Measurements from ENCODE around the gene TCHHL1. TPM values are rescaled to one million over a fixed set of nuclear protein-coding genes. Genes with fewer than 3 reads are reported as not detected.
"Not testable (repeated sequence)": the region's sequence is repeated elsewhere in the genome, so short reads cannot be mapped to it uniquely, and the experiment has no call there.

TCHHL1 gene
- total RNA-seq, 1 donor: not detected

GRCh38 chr1:152096931-152097330 lies 8.1 kb upstream of the TCHHL1 start:
- H3K4me3 ChIP-seq (ENCODE audit: low read depth, low read length): no peak overlapping the region
- DNase-seq (ENCODE audit: low read depth): no peak
- no peak for TF ChIP-seq CTCF (IDR thresholded peaks at IDR 0.05; ENCODE audit: insufficient read depth, low read length)

- TF ChIP-seq CTCF (IDR thresholded peaks at IDR 0.05; ENCODE audit: insufficient read depth, low read length): no peak
- no peak overlapping the region for H3K4me3 ChIP-seq (ENCODE audit: low read depth, low read length)
- no peak for DNase-seq (ENCODE audit: low read depth)
These were observed 2.1 kb downstream of the TCHHL1 start for GRCh38 chr1:152086760-152087159.

GRCh38 chr1:152084853-152085252 lies 4.0 kb downstream of the TCHHL1 start:
- TF ChIP-seq CTCF (IDR thresholded peaks at IDR 0.05; ENCODE audit: insufficient read depth, low read length): no peak
- DNase-seq (ENCODE audit: low read depth): no peak

GRCh38 chr1:152081026-152081425 lies 7.8 kb downstream of the TCHHL1 start:
- not testable (repeated sequence) for H3K4me3 ChIP-seq (ENCODE audit: low read depth, low read length); DNase-seq (ENCODE audit: low read depth)

More at GRCh38 chr1:152084853-152085252, 4.0 kb downstream of the TCHHL1 start:
- no peak overlapping the region for H3K4me3 ChIP-seq (ENCODE audit: low read depth, low read length)

- not testable (repeated sequence) for H3K4me3 ChIP-seq (ENCODE audit: low read depth, low read length); DNase-seq (ENCODE audit: low read depth)
These were observed 8.4 kb downstream of the TCHHL1 start for GRCh38 chr1:152080494-152080893.

GRCh38 chr1:152078831-152079441 lies 9.9 kb downstream of the TCHHL1 start:
- H3K4me3 ChIP-seq (ENCODE audit: low read depth, low read length): no peak overlapping the region
- no peak for TF ChIP-seq CTCF (IDR thresholded peaks at IDR 0.05; ENCODE audit: insufficient read depth, low read length)
- no peak for DNase-seq (ENCODE audit: low read depth)

- H3K4me3 ChIP-seq (ENCODE audit: low read depth, low read length): no peak overlapping the region
- DNase-seq (ENCODE audit: low read depth): no peak
- TF ChIP-seq CTCF (IDR thresholded peaks at IDR 0.05; ENCODE audit: insufficient read depth, low read length): no peak
These were observed 16.6 kb downstream of the TCHHL1 start for GRCh38 chr1:152072311-152072710.

GRCh38 chr1:152071123-152071522 lies 17.7 kb downstream of the TCHHL1 start:
- DNase-seq (ENCODE audit: low read depth): no peak

More at GRCh38 chr1:152071123-152071522, 17.7 kb downstream of the TCHHL1 start:
- no peak overlapping the region for H3K4me3 ChIP-seq (ENCODE audit: low read depth, low read length)
- TF ChIP-seq CTCF (IDR thresholded peaks at IDR 0.05; ENCODE audit: insufficient read depth, low read length): no peak
